H1 (cell line): ENCODE data around the gene KDM1A. TPM values are rescaled to one million over a fixed set of nuclear protein-coding genes. Genes with fewer than 3 reads are reported as not detected.

Experiments
- CTCF ChIA-PET: fragments of 300-600 bp; sonication (Branson Sonifier 250); formaldehyde crosslinking; loops from one replicate; lab custom pipeline; 2021; ENCODE audit not compliant: partially characterized antibody; lab: Charles Lee
- POLR2A ChIA-PET: fragments of 300-600 bp; sonication (Branson Sonifier 250); formaldehyde crosslinking; loops from one replicate; lab custom pipeline; 2021; ENCODE audit warnings: inconsistent platforms; ENCODE audit not compliant: partially characterized antibody; lab: Charles Lee
- DNase-seq, 2 experiments: peaks; one replicate each; pipeline versions ENCODE4 v3.0.0 to v3.0.0-alpha.2; 2010 to 2022; ENCODE audit warnings: low spot score in 2 of 2, low read depth in 1 of 2, mixed read lengths in 1 of 2
- FAIRE-seq: peaks from 2 replicates; lab custom pipeline; 2011; peaks lifted over from hg19 to GRCh38; lab: Jason Lieb, UNC
- H2AFZ ChIP-seq: 2 replicates; pipeline ENCODE4 v1.8.1; 2012; ENCODE audit warnings: low read length, inconsistent platforms
- H2AK5ac ChIP-seq: 2 replicates; pipeline ENCODE4 v1.6.1; 2013; ENCODE audit warnings: low read depth, low read length
- H2BK120ac ChIP-seq: replicated peaks from 2 replicates; pipeline ENCODE3; 2013; ENCODE audit warnings: low read depth, low read length, inconsistent platforms
- H2BK12ac ChIP-seq: 2 replicates; pipeline ENCODE4 v1.6.1; 2013; ENCODE audit warnings: low read depth, low read length
- H2BK15ac ChIP-seq: 2 replicates; pipeline ENCODE4 v1.6.1; 2013; ENCODE audit warnings: low read length
- H2BK20ac ChIP-seq: 2 replicates; pipeline ENCODE4 v1.6.1; 2013; ENCODE audit warnings: low read length
- H2BK5ac ChIP-seq: 2 replicates; pipeline ENCODE4 v1.6.1; 2013; ENCODE audit warnings: low read depth, low read length
- H3K14ac ChIP-seq: 2 replicates; pipeline ENCODE4 v1.6.1; 2013; ENCODE audit warnings: inconsistent platforms; ENCODE audit not compliant: insufficient read length
- H3K18ac ChIP-seq: 2 replicates; pipeline ENCODE4 v1.6.1; 2013; ENCODE audit warnings: low read length; ENCODE audit errors: extremely low read depth
- H3K23ac ChIP-seq: 2 replicates; pipeline ENCODE4 v1.6.1; 2013; ENCODE audit warnings: inconsistent platforms; ENCODE audit not compliant: insufficient read length
- H3K23me2 ChIP-seq: 2 replicates; pipeline ENCODE4 v1.6.1; 2013; ENCODE audit warnings: low read depth, low read length
- H3K27ac ChIP-seq: 2 replicates; pipeline ENCODE4 v1.6.1; 2011; ENCODE audit warnings: low read depth, low read length, inconsistent platforms
- H3K27me3 ChIP-seq, 4 experiments: replicated peaks in 1 of 4; 1 replicate in 1 of 4; 2 replicates in 3 of 4; pipeline versions ENCODE4 v1.6.1 to v1.8.1; 2011 to 2013; ENCODE audit warnings: low read length in 3 of 4, mild to moderate bottlenecking in 3 of 4, inconsistent platforms in 2 of 4, mixed read lengths in 2 of 4, moderate library complexity in 1 of 4; ENCODE audit not compliant: control insufficient read depth in 3 of 4, insufficient read depth in 3 of 4; ENCODE audit errors: extremely low read depth in 1 of 4
- H3K36me3 ChIP-seq, 4 experiments: 2 replicates each; pipeline versions ENCODE4 v1.6.1 to v1.8.1; 2011 to 2013; ENCODE audit warnings: mild to moderate bottlenecking in 4 of 4, low read length in 3 of 4, moderate library complexity in 2 of 4, control low read depth in 1 of 4, inconsistent platforms in 1 of 4; ENCODE audit not compliant: insufficient read depth in 4 of 4, control insufficient read depth in 2 of 4
- H3K4ac ChIP-seq: replicated peaks from 2 replicates; pipeline ENCODE3; 2013; ENCODE audit warnings: low read length, low read depth, mixed read lengths, inconsistent platforms; ENCODE audit not compliant: insufficient read length
- H3K4me1 ChIP-seq, 4 experiments: replicated peaks in 1 of 4; 1 replicate in 1 of 4; 2 replicates in 3 of 4; pipeline versions ENCODE4 v1.6.1 to v1.8.1; 2011 to 2013; ENCODE audit warnings: low read length in 3 of 4, inconsistent platforms in 2 of 4, mixed read lengths in 1 of 4; ENCODE audit not compliant: insufficient read depth in 4 of 4, control insufficient read depth in 3 of 4
- H3K4me2 ChIP-seq, 2 experiments: 2 replicates each; pipeline versions ENCODE4 v1.6.1 to v1.8.1; 2011 to 2013; ENCODE audit warnings: low read depth in 2 of 2, low read length in 2 of 2, control low read depth in 1 of 2, inconsistent platforms in 1 of 2, mild to moderate bottlenecking in 1 of 2; ENCODE audit not compliant: insufficient read depth in 1 of 2
- H3K4me3 ChIP-seq, 4 experiments: fragments of 200-600, 300-600 bp in 1 of 4; sonication (generic), shearing (Covaris generic), sonication (Bioruptor Twin) in 1 of 4; 2 replicates each; pipeline versions ENCODE4 v1.5.1 to v1.8.1; 2011 to 2016; ENCODE audit warnings: low read length in 4 of 4, low read depth in 3 of 4, control low read depth in 2 of 4, inconsistent platforms in 2 of 4, mild to moderate bottlenecking in 2 of 4, mixed read lengths in 1 of 4, moderate library complexity in 1 of 4; ENCODE audit not compliant: insufficient read depth in 2 of 4; ENCODE audit errors: extremely low read depth in 1 of 4
- H3K56ac ChIP-seq: replicated peaks from 2 replicates; pipeline ENCODE3; 2013; ENCODE audit warnings: low read depth, mild to moderate bottlenecking, mixed read lengths, low read length, inconsistent platforms; ENCODE audit not compliant: insufficient read length
- H3K79me1 ChIP-seq: 2 replicates; pipeline ENCODE4 v1.6.1; 2013; ENCODE audit warnings: low read depth, low read length, control low read depth
- H3K79me2 ChIP-seq, 2 experiments: 2 replicates each; pipeline versions ENCODE4 v1.6.1 to v1.8.1; 2012 to 2013; ENCODE audit warnings: low read length in 2 of 2, mild to moderate bottlenecking in 2 of 2, inconsistent platforms in 1 of 2; ENCODE audit not compliant: insufficient read depth in 2 of 2, control insufficient read depth in 1 of 2
- H3K9ac ChIP-seq, 4 experiments: replicated peaks in 1 of 4; 1 replicate in 1 of 4; 2 replicates in 3 of 4; pipeline versions ENCODE4 v1.6.1 to v1.8.1; 2011 to 2013; ENCODE audit warnings: low read depth in 3 of 4, low read length in 3 of 4, control low read depth in 2 of 4, mild to moderate bottlenecking in 2 of 4, moderate library complexity in 2 of 4, inconsistent platforms in 1 of 4; ENCODE audit errors: extremely low read depth in 1 of 4
- H3K9me3 ChIP-seq, 2 experiments: 2 replicates each; pipeline versions ENCODE4 v1.6.1 to v1.8.1; 2012 to 2013; ENCODE audit warnings: mild to moderate bottlenecking in 2 of 2, moderate library complexity in 2 of 2, control low read depth in 1 of 2, inconsistent platforms in 1 of 2, low read depth in 1 of 2, low read length in 1 of 2, mixed read lengths in 1 of 2; ENCODE audit not compliant: insufficient read depth in 2 of 2
- H4K20me1 ChIP-seq, 2 experiments: replicated peaks in 1 of 2; 2 replicates each; pipeline versions ENCODE3 to v1.8.1; 2011 to 2013; ENCODE audit warnings: inconsistent platforms in 2 of 2, low read length in 2 of 2, mild to moderate bottlenecking in 1 of 2; ENCODE audit not compliant: insufficient read depth in 2 of 2, control insufficient read depth in 1 of 2
- H4K5ac ChIP-seq: 2 replicates; pipeline ENCODE4 v1.6.1; 2013; ENCODE audit warnings: low read length, low read depth, mixed read lengths, inconsistent platforms; ENCODE audit not compliant: insufficient read length
- H4K8ac ChIP-seq: 2 replicates; pipeline ENCODE4 v1.8.0; 2013; ENCODE audit warnings: mild to moderate bottlenecking, moderate library complexity, low read length, inconsistent platforms; ENCODE audit not compliant: insufficient read depth; ENCODE audit errors: extremely low read depth
- H4K91ac ChIP-seq: replicated peaks from 2 replicates; pipeline ENCODE3; 2013; ENCODE audit warnings: low read length, mixed read lengths, inconsistent platforms; ENCODE audit not compliant: insufficient read length
- BACH1 ChIP-seq: IDR thresholded peaks from 2 replicates; pipeline ENCODE4 v1.6.1; 2012; ENCODE audit warnings: low read length, improper control_type of control experiment
- GABPA ChIP-seq: IDR thresholded peaks from 2 replicates; pipeline ENCODE4 v1.6.1; 2011; ENCODE audit warnings: mild to moderate bottlenecking, low read length, moderate library complexity, borderline replicate concordance; ENCODE audit not compliant: insufficient read depth
- WGBS, 2 experiments: shearing (Covaris generic) in 1 of 2; methylation state at CpG; one replicate each; pipeline versions ENCODE4 v1.1.6 to v1.1.7; 2013 to 2015; ENCODE audit warnings: low lambda C conversion rate in 2 of 2, mixed read lengths in 2 of 2, inconsistent platforms in 1 of 2, low coverage in 1 of 2, missing lambda C conversion rate in 1 of 2; ENCODE audit not compliant: insufficient replicate concordance in 2 of 2, insufficient coverage in 1 of 2, insufficient read length in 1 of 2; ENCODE audit errors: extremely low coverage in 1 of 2, missing lambda C conversion rate in 1 of 2; 5-methylcytosine and 5-hydroxymethylcytosine counted together
- polyA plus RNA-seq, 7 experiments: library from polyadenylated mRNA; depleted of rRNA in 3 of 7; stranded (reverse) in 5 of 7; unstranded in 2 of 7; fragments of >200 nt in 5 of 7; fragments of 200-250 nt in 2 of 7; gene quantifications; 1 replicate in 5 of 7; 2 replicates in 1 of 7; 4 replicates in 1 of 7; pipeline versions ENCODE4 v1.2.1 to v1.2.3, GENCODE V29; 2011 to 2013; ENCODE audit warnings: missing spikeins in 2 of 7, mixed read lengths in 2 of 7
- total RNA-seq: library from RNA; stranded (reverse); fragmentation: NEBNext Ultra II Directional; extraction: Animal tissue kit (Norgen Biotek cat#: 25700); gene quantifications from 2 replicates; pipeline ENCODE4 v1.2.1, GENCODE V29; 2021

The KDM1A gene
- total and polyA plus RNA-seq, 2 of the 8 experiments (the other 6 are each of a cell fraction or from before 2014, with no cell fraction given), result 216 to 275 TPM

GRCh38 chr1:23091545-23091944 lies 72.3 kb downstream of the KDM1A start:
- no peak for FAIRE-seq
- TF ChIP-seq BACH1 (no peak), GABPA (no peak)

More at GRCh38 chr1:23091545-23091944, 72.3 kb downstream of the KDM1A start:
- Histone ChIP-seq H3K79me1 (0 out of 2 replicates have a peak, but pooled peaks cover 3% of the 10 kb centered on the region), H2BK12ac (no peak overlapping the region), H4K20me1 (peaks cover 2% of the 10 kb centered on the region in 2 experiments), H3K23me2 (no peaks in the 10 kb centered on the region), H2BK15ac (no peak overlapping the region), H3K9ac (no peak overlapping the region), H3K4me2 (no peak overlapping the region), H2BK20ac (no peak overlapping the region), H3K56ac (no peak overlapping the region), H3K79me2 (peaks cover 0 to 4% of the 10 kb centered on the region in 2 experiments; a peak in 1 of 4 replicates), H4K5ac (no peak overlapping the region), H2BK120ac (no peak overlapping the region), H4K91ac (no peak overlapping the region), H4K8ac (no peak overlapping the region; the same call in 1 of the 2 replicates), H2AFZ (no peak overlapping the region), H3K18ac (no peak overlapping the region), H2BK5ac (no peak overlapping the region), H3K4ac (no peak overlapping the region), H3K14ac (no peak overlapping the region), H2AK5ac (no peak overlapping the region), H3K9me3 (no peaks in the 10 kb centered on the region), H3K36me3 (peaks cover 17 to 72% (median 48%) of the 10 kb centered on the region in 4 experiments; a peak in 7 of 8 replicates), H3K27ac (no peak overlapping the region), H3K27me3 (no peaks in the 10 kb centered on the region), H3K4me3 (no peak overlapping the region), H3K4me1 (no peaks in the 10 kb centered on the region; a peak in 1 of 7 replicates), H3K23ac (no peak overlapping the region)
- CTCF ChIA-PET, result interaction anchor here (1.2 to 27.1 kb wide), 3 partner anchors 11 to 121 kb away, joined by 3 to 705 read pairs (median 15); partner anchors contain the start of gene LUZP1
- WGBS, 2 experiments, result 98% methylated on average over 7 of the region's 7 CpGs; no CpG with 5 or more reads in 1 of the 2 experiments
- POLR2A ChIA-PET, result interaction anchor here (1.6 kb wide), 1 partner anchor 20 kb away, joined by 4 read pairs; no protein-coding TSS in a partner anchor
- DNase-seq, result no peak
